ENCODE results near the gene KRI1.

The KRI1 gene

GRCh38 chr19:10518444-10519361 lies 47.1 kb downstream of the KRI1 start:
- DNase-seq (ENCODE audit: low spot score): no peak

- no peak for DNase-seq (ENCODE audit: low spot score)
Observed at GRCh38 chr19:10517760-10518443, 47.9 kb downstream of the KRI1 start.

- DNase-seq (ENCODE audit: low spot score): no peak
Observed at GRCh38 chr19:10517361-10517759, 48.5 kb downstream of the KRI1 start, which contains the start of gene S1PR5. TSS of gene S1PR5 (minus strand) at chr19:10517447. CDS start at chr19:10515011, 2,436 bp downstream.

- no peak for DNase-seq (ENCODE audit: low spot score)
Observed at GRCh38 chr19:10516671-10517286, 49.0 kb downstream of the KRI1 start.

GRCh38 chr19:10516064-10516385 lies 49.8 kb downstream of the KRI1 start:
- DNase-seq (ENCODE audit: low spot score): no peak

- no peak for DNase-seq (ENCODE audit: low spot score)
Observed at GRCh38 chr19:10514211-10515145, 51.3 kb downstream of the KRI1 start.

GRCh38 chr19:10513223-10513622 lies 52.6 kb downstream of the KRI1 start:
- no peak for DNase-seq (ENCODE audit: low spot score)

- peak; percentile 53 for DNase-seq (ENCODE audit: low spot score)
Observed at GRCh38 chr19:10510301-10510802, 55.5 kb downstream of the KRI1 start.

- DNase-seq (ENCODE audit: low spot score): no peak
Observed at GRCh38 chr19:10508707-10509106, 57.1 kb downstream of the KRI1 start.

- no peak for DNase-seq (ENCODE audit: low spot score)
Observed at GRCh38 chr19:10508036-10508435, 57.8 kb downstream of the KRI1 start.

- peak; percentile 78 for DNase-seq (ENCODE audit: low spot score)
Observed at GRCh38 chr19:10505583-10506229, 60.1 kb downstream of the KRI1 start.

Measured in AG08396 (cell line).